HG03095 (cell line): ENCODE results near the gene AGMAT.
"Not testable (repeated sequence)": the region's sequence is repeated elsewhere in the genome, so short reads cannot be mapped to it uniquely, and the experiment has no call there.

Source experiments
- ATAC-seq: cut with Tn5 transposase; IDR thresholded peaks from one replicate; pipeline ENCODE4 v1.9.1; 2021; ENCODE audit warnings: moderate library complexity; ENCODE audit not compliant: unreplicated experiment

Gene AGMAT

GRCh38 chr1:15616373-15617172 lies 31.7 kb upstream of the AGMAT start:
- ATAC-seq, result peak; percentile 12

DNA sequence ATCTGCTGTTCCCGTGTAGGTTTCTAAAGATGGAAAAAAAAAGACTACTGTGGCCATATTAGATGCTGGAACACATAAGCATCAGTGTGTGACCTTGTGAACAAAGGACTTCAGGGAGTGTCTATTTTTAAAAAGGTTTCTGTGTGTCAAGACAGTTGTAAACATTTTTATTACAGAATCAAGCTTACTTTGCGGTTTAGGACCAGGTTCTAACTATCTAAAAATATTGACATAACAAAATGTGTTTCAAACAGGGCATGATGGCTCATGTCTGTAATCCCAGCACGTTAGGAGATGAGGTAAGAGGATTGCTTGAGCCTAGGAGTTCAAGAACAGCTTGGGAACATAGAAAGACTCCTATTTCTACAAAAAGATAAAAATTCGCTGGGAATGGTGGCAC lies 25.3 kb upstream of the AGMAT start:
- ATAC-seq, result no peak

GRCh38 chr1:15609631-15610030 lies 24.8 kb upstream of the AGMAT start:
- no peak for ATAC-seq

DNA sequence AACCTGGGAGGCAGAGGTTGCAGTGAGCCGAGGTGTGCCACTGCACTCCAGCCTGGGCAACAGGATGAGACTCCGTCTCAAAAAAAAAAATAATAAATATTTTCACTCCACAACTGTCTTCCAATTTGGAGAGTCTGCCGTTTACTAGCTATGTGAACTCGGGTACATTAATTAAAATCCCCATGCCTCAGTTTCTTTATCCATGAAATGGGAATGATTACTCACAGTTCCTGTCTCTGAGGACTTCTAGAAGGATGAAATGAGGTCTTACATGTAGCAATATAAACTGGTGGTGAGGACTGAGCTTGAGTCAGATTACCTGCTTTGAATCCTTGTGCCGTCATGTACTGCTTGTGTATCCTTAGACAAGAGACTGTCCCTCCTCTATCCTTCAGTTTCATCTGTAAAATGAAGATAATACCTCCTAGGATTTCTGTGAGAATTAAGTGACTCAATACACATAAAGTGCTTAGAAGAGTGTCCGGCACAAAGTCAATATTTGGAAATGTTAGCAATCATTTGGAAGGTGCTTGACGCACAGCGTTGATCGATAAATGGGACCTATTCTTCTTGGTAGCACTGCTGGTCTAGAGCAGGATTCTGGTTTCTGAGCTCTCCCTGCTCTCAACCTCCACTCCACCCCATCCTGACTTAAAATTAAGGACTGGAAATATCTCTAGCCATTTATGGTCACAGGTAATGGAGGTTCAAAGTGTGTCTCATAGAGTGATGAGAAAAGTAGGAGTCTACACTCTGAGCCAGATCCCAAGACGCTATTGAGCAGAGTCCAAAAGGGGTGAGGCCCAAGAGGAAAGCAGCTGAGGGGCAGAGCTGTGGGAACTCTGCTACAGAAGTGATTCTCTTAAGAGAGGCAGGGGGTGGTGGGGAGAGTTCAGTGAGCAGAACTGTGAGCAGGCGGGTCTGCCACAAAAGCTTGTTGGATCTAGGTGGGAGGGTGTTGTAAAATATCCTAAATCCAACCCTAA lies 20.8 kb upstream of the AGMAT start:
- no peak for ATAC-seq

DNA sequence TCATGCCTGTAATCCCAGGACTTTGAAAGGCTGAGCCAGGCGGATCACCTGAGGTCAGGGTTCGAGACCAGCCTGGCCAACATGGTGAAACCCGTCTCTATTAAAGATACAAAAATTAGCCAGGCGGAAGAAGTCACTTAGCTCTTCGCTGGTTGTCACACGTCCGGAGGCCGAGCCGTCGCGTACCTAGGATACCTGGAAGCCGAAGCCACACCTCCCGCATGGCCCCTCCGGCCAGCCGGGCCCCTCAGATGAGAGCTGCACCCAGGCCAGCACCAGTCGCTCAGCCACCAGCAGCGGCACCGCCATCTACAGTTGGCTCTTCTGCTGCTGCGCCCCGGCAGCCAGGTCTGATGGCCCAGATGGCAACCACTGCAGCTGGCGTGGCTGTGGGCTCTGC lies 19.5 kb upstream of the AGMAT start:
- not testable (repeated sequence) for ATAC-seq

DNA sequence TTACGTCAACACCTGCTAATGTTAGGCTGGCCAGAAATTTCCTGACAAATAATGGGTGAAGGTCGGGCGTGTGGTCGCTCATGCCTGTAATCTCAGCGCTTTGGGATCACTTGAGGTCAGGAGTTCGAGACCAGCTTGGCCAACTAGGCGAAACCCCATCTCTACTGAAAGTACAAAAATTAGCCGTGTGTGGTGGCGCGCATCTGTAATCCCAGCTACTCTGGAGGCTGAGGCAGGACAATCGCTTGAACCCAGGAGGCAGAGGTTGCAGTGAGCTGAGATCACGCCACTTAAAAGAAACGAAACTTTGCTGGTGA lies 19.1 kb upstream of the AGMAT start:
- not testable (repeated sequence) for ATAC-seq

GRCh38 chr1:15603050-15603965 lies 18.5 kb upstream of the AGMAT start:
- ATAC-seq, result peak; percentile 83

DNA sequence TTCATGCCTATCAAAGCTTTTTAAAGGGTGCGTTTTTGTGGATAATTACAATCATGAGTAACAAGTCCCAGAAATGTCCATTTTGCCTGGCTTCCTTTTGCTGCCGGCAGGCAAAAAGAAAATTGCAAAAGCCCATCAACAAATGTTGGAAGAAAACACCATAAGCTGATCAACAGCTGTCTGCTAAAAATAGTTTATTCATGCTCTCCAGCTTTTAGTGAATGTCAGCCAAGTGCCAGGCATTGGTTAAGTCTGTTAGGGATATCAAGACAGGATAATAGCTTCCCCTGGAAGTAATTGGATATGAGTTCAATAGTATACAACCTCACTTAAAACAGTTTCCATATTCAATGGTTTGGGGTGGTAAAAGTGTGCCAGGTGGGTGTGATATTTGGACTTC lies 13.6 kb upstream of the AGMAT start:
- no peak for ATAC-seq

GRCh38 chr1:15595809-15596617 lies 11.2 kb upstream of the AGMAT start:
- ATAC-seq, result no peak

DNA sequence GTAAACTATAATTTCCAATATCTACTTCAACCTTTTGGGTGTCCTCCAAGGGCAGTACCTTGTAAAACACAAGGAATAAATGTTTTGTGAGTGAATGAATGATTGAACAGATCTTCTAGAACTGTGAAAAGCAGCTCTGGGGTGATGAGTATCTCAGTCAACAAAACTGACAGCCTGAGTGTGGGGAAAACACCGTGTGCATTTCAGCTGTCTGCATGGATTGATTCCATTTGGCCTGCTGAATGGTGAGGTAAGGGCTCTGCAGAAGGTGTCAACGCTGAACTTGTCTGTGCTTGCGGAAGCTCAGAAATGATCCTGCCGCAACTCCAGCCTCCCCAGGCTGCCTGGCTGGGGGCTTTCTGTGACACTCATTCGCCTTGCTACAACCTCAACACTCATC lies 7.4 kb upstream of the AGMAT start:
- ATAC-seq, result no peak

DNA sequence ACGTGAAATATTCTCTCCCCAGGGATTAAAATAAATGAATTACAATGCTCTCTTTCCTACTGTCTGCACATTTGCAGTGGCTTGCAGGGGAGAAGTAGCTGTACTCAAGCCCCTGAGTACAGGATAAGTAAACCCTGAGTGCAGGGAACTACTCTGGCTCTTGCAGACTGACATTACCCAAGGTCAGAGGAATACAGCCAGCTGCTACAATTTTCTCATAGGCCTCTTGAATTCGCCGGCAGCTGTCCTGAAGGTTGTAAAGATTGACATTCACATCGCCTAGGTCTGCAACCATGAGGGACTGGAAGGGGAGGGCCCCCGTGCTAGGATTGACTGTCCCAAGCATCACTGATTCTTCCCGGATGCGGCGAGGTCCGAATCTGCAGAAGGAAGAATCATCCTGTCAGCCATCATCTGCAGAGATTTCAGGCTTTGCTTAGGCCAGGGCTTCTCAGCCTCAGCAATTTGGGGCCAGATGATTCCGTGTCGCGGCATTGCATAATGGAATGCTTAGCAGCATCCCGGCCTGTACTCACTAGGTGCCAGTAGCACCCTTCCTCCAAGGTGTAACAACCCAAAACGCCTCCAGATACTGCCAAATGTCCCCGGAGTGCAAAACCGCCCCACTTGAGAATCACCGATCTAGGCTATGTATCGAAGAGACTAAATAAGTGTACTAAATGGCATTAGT lies 1.7 kb downstream of the AGMAT start:
- no peak for ATAC-seq

GRCh38 chr1:15579683-15580047 lies 5.2 kb downstream of the AGMAT start:
- ATAC-seq, result no peak

- ATAC-seq, result no peak
Observed at GRCh38 chr1:15578921-15579682, 5.7 kb downstream of the AGMAT start.

DNA sequence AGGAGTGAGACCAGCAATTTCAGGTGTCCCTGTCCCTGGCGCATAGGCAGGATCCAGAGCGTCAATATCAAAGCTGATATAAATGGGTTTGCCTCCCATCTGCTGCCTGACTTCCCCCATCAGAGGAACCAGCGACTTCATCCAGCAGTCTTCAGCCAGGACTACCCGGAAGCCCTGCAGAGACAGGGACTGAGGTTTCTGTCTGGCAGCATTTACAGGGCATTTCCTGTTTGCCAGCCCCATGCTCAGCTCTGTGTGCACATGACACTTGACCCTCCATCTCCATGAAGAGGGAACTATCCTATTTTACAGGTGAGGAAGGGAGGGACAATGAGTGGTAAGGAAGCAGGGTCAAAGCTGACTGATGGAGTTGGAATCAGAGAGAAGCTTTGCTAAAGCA lies 7.2 kb downstream of the AGMAT start:
- no peak for ATAC-seq

GRCh38 chr1:15575549-15576150 lies 9.2 kb downstream of the AGMAT start:
- no peak for ATAC-seq

DNA sequence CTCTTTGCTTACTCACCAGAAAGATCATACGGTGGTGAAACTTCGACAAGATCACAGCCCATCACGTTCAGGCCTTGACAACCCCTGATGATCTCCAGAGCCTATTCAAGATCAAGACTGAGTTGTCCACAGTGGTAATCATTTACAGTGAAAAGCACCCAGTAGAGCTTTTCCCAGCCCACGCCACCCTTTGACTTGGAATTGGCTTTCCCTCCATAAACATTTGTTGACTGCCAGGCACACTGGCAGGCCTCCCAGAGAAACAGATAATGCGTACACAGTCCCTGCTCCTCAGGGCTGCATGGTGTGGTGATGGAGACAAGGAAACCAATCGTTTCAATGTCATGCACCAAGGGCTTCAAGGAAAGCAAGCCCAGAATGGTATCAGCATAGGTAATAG lies 10.1 kb downstream of the AGMAT start:
- ATAC-seq, result no peak

GRCh38 chr1:15573477-15573876 lies 11.4 kb downstream of the AGMAT start:
- no peak for ATAC-seq

DNA sequence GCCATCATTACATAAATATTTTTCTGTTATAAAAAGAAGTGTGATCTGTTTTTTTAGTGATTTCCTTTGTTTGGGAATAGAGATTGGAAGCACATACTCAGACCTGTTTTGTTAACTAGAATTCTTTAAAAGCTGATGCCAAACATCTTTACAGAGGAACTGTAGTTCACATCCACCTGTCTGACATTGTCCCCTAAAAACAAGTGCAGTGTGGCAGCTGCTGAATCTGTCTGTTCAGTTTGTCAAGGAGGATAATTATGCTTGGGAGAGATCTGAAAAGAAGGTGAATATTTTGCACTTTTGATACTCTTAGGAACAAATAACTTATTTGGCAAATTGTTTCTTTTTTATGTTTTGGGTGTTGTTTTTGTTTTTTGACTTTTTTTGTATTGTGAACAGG lies 13.6 kb downstream of the AGMAT start:
- no peak for ATAC-seq

- no peak for ATAC-seq
Observed at GRCh38 chr1:15570861-15571260, 14.0 kb downstream of the AGMAT start.
